Neutrophil (primary cell): ENCODE measurements around the gene CELA1.
A peak's percentile ranks its signal among the peaks of the same experiment; 100 is the strongest.

ENCODE experiments used
- H3K27ac ChIP-seq: fragments of 200-600 bp; sonication (generic); 2 replicates; pipeline ENCODE4 v1.5.1; 2016; ENCODE audit warnings: mild to moderate bottlenecking, moderate library complexity
- H3K27me3 ChIP-seq: fragments of 200-600 bp; sonication (generic); 2 replicates; pipeline ENCODE4 v1.6.0; 2016; ENCODE audit warnings: mild to moderate bottlenecking
- H3K36me3 ChIP-seq: fragments of 200-600 bp; sonication (generic); 2 replicates; pipeline ENCODE4 v1.5.1; 2017
- H3K4me1 ChIP-seq, 2 experiments: fragments of 200-600 bp in 1 of 2; sonication (generic) in 1 of 2; 1 replicate in 1 of 2; 2 replicates in 1 of 2; pipeline versions ENCODE4 v1.5.1 to v1.6.1; 2013 to 2016; ENCODE audit warnings: low read depth in 1 of 2, low read length in 1 of 2, mild to moderate bottlenecking in 1 of 2, moderate library complexity in 1 of 2; ENCODE audit not compliant: control insufficient read depth in 1 of 2, insufficient read depth in 1 of 2
- H3K4me3 ChIP-seq, 2 experiments: fragments of 200-600 bp in 1 of 2; sonication (generic) in 1 of 2; 1 replicate in 1 of 2; 2 replicates in 1 of 2; pipeline ENCODE4 v1.5.1; 2013 to 2016; ENCODE audit warnings: low read depth in 1 of 2, low read length in 1 of 2, mild to moderate bottlenecking in 1 of 2, moderate library complexity in 1 of 2
- H3K9me3 ChIP-seq: fragments of 200-600 bp; sonication (generic); 2 replicates; pipeline ENCODE4 v1.5.1; 2016
- CTCF ChIP-seq: fragments of 200-600 bp; sonication (generic); IDR thresholded peaks from 2 replicates; pipeline ENCODE4 v1.5.1; 2016; ENCODE audit warnings: antibody characterized with exemption

Gene CELA1

DNA sequence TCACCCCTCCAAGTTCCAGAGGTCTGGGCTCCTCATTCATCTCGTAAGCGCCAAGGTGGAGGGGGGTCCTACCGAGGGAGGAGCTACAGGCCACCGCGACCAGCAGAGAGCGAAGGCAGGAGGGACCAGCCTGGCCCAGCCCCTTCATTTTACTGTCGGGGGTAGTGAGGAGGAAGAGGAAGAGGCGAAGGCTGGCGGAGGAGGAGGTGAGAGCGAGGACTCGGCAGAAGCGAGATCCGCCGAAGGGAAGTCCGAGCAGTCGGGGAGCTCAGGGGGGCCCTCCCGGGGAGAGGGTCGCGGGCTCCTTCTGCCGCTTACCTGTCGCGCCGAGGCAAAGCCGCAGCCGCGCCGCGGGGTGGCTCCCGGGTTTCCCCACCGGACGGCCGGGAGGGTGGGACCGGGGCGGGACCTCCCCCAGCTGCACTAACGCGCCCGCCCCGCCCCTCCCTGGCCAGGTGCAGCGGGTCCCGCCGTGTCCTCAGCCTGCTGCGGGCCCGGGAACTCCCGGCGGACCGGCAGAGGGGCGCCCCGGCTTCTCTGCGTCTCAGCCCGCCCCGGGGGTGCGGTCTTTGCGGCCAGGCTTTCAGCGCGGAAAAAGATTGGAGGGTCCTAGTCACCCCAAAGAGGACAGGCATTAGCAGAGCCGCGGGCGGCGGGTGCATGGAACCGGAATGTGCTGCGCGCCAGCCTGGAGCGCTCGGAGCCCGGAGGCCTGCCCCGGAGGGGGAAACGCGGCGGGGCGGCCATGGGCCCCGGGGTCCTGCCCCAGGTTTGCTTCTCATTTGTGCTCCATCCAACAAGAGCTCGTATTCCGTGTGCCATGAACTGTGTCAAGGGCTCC, 45.0 kb upstream of the CELA1 start, which contains the start of gene GALNT6:
GALNT6 (minus strand) TSS at position 124 of the 841 bp plus-strand sequence. CDS start 11,625 bp downstream, outside the sequence.
- peaks cover 59% of the 10 kb centered on the region for H3K27me3 ChIP-seq
- peak within 1 kb of the TSS; percentile 58 for H3K27ac ChIP-seq
- H3K36me3 ChIP-seq, result no peaks in the 10 kb centered on the region
- peaks cover 12 to 15% of the 10 kb centered on the region in 2 experiments for H3K4me1 ChIP-seq
- no peak for TF ChIP-seq CTCF
- H3K9me3 ChIP-seq, result no peaks in the 10 kb centered on the region
- peak within 1 kb of the TSS; percentile 56 to 76 for H3K4me3 ChIP-seq

DNA sequence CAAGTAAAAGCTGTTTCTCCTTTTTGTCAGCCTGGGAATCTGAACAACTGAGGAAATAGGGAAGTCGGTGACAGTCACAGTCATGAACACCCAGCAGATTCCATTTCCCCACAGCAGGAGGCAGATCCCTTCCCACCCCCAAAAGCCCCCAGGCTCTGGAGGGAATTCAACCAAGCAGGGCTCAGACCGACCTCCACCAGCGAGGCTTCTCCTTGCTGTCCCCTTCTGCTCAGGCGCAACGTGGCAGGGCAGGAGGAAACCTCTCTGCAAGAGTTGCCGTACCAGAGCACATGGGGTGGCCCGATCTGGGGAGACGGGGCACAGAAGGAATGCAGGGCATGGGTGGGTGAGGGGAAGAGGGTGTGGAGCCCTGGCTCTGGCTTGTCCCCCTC, 44.4 kb upstream of the CELA1 start:
- H3K4me3 ChIP-seq, result peak overlapping the region; percentile 56 to 76
- no peaks in the 10 kb centered on the region for H3K36me3 ChIP-seq
- H3K27ac ChIP-seq, result peak overlapping the region; percentile 58
- H3K9me3 ChIP-seq, result no peaks in the 10 kb centered on the region
- H3K27me3 ChIP-seq, result peaks cover 58% of the 10 kb centered on the region
- no peak for TF ChIP-seq CTCF
- peaks cover 12 to 15% of the 10 kb centered on the region in 2 experiments for H3K4me1 ChIP-seq

GRCh38 chr12:51390457-51390856, 44.0 kb upstream of the CELA1 start:
- no peak for TF ChIP-seq CTCF

GRCh38 chr12:51389302-51389999, 43.0 kb upstream of the CELA1 start:
- H3K4me3 ChIP-seq, result no peak overlapping the region
- no peak for TF ChIP-seq CTCF
- H3K9me3 ChIP-seq, result no peaks in the 10 kb centered on the region
- H3K27ac ChIP-seq, result no peak overlapping the region
- H3K36me3 ChIP-seq, result no peaks in the 10 kb centered on the region
- peaks cover 43% of the 10 kb centered on the region for H3K27me3 ChIP-seq
- H3K4me1 ChIP-seq, result peaks cover 12 to 15% of the 10 kb centered on the region in 2 experiments

More at GRCh38 chr12:51390457-51390856, 44.0 kb upstream of the CELA1 start:
- Histone ChIP-seq H3K27me3 (peaks cover 53% of the 10 kb centered on the region), H3K36me3 (no peaks in the 10 kb centered on the region), H3K27ac (peak overlapping the region; percentile 58), H3K9me3 (no peaks in the 10 kb centered on the region), H3K4me3 (peak overlapping the region in 1 of 2 experiments; percentile 76), H3K4me1 (peaks cover 12 to 15% of the 10 kb centered on the region in 2 experiments)

DNA sequence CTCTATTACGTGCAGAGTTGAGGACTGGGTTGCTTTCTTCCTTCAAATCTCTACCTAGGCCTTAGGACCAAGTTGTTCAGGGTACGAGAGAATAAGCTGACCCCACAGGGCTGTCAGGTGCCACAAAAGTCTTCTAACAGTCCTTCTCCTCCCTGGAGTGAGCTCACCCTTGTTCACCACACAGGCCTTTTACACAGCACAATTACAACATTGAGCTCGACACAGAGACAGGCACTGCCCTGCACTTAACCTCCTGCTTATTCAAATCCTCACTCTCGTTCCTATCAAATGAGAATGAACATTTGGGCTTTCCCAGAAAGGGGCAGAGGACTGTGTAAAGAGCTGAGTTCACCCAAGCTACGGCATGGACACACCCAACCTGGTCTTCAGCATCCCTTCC, 42.4 kb upstream of the CELA1 start:
- no peak overlapping the region for H3K4me3 ChIP-seq
- no peaks in the 10 kb centered on the region for H3K9me3 ChIP-seq
- TF ChIP-seq CTCF, result no peak
- H3K4me1 ChIP-seq, result peaks cover 12 to 15% of the 10 kb centered on the region in 2 experiments
- peaks cover 37% of the 10 kb centered on the region for H3K27me3 ChIP-seq
- H3K27ac ChIP-seq, result no peak overlapping the region
- H3K36me3 ChIP-seq, result no peaks in the 10 kb centered on the region
